HG03066 (cell line): ENCODE data around the gene CMSS1.
A peak's percentile ranks its signal among the peaks of the same experiment; 100 is the strongest.
"Not testable (repeated sequence)": the region's sequence is repeated elsewhere in the genome, so short reads cannot be mapped to it uniquely, and the experiment has no call there.

Experiments
- ATAC-seq: cut with Tn5 transposase; IDR thresholded peaks from one replicate; pipeline ENCODE4 v1.9.1; 2021; ENCODE audit warnings: low read depth; ENCODE audit not compliant: unreplicated experiment

Gene CMSS1

DNA sequence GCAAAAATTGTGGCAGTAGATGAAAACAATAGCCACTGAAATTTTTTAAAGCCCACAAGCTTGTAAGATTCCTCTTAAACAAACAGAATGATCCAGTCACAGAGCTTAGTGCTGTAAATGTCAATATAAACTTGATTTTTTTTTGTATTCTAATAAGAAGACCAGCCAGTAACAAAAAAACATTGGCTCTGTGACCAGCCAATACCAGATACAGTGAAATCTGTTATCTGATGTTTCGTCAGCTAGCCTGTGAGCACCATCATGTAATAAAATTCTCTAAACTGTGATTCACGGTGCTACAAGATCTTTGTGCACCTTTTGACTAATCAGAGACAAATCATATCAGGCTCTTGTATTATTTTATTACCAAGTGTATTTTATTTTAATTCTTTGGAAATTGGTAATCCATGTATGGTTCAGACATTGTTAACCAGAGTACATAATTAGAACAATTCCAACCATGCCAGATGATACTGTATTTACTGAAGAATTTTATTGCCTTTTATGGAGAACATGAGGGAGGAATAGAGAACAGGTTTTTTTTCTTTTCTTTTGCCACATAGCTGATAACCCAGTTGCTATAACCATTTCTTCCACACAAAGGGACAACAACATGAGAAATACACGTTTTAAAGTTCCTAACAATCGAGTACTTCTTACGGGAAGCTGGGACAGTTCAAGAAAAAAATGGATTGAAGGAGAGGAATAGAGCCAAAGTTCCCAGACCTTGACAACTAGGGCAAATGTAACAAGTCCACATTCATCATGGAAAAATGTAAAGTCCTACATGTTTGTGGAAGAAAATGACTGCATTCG lies 224.7 kb downstream of the CMSS1 start:
- no peak for ATAC-seq

DNA sequence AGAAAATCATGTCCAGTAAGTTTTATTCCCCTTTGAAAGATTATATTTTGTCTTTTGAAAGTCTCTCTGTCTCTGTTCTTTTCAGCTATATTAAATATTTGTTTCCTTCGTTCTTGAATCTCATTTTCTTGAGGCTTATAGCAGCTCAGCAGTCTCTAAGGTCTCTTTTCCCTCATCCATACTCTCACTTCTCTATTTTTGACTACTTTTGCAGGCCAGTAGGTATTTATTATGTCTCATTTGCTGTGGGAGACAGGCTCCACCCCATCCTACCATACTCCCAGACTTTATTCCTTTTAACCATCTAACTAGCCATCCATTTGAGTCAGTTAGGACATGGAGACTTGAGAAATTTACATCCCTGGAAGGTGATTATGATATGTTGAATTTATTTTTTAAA lies 225.6 kb downstream of the CMSS1 start:
- ATAC-seq = no peak

DNA sequence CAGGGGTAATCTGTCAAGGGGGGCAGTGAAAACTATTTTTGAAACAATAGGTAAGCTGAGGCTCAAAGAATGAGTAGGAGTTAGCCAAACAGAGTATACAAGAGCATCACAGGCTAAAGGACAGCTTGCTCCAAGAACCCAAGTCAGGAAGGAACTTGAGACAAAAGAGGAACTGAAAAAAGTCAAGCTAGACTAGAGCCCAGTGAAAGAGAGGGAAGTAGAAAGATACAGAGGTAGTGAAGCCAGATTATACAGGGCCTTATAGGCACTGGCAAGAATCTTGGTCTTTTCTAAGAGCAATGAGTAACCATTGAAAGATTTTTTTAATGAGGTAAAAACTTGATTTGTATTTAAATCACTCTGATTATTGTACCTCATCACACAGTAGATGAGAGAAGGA lies 226.7 kb downstream of the CMSS1 start:
- ATAC-seq = peak; percentile 81

DNA sequence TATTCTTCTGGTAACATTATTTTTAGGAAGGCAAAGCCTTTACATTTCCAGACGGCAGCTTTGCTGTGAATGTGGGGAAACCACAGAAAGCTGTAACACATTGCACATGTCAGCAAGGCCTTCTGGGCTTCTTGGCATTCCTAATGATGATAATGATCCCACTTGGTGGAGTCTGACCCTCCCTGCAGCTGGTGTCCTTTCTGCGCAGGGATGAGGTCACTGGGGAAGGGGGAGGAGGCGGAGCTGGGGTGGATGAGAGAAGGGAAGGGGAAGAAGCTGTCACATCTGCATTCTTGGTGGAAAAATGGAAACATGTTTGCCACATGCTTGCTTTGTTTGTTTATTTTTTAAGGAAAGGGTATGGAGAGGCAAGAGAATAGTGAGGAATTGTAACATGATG lies 228.0 kb downstream of the CMSS1 start:
- ATAC-seq = no peak

DNA sequence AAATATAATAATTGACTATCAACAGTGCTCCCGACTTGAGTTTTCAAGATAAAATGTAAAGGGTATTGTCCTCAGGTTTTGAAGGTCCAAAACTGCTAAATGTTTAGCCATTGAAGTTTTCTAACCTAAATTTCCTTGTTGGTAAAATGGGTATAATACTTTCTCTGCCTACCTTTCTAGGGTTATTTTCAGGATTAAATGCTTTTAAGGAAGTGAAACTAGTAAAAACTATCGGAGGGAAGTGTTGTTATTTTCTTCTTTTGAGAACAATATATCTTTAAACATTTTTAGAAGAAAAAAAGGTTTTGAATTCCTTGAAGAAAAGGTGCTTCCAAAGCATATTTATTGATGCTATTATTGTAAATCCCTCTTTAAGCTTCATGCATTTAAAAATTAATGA lies 229.3 kb downstream of the CMSS1 start:
- ATAC-seq = no peak

DNA sequence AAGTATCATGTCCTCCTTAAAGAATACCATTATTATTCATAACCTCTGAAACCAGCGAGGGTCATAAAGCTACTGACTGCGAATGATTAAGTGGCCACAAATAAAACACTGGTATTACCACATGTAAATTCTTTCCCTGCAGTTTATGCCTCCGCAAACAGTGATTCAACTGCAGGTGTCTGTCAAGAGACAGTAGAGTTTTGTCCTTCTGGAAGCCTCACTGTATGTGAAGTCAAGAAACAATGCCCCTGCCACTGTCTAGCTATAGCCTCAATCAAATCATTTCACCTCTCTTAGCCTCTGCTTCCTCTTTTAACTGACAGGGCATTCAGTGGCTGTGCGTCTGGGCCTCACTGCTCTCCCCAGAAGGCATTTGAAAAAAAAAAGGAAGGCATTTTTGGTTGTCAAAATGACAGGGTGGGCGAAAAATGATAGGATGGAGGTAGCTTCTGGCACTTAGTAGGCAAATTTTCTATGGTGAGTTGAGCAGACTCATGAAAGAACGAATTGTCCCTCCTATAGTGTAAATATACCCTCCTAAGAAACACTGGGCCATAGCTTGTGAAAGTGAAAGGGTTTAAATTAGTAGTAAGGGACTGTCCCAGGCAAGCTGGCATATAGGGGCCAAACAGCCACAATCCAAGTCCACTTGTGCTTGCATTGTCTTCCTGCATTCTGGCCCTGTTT lies 229.9 kb downstream of the CMSS1 start:
- peak; percentile 69 for ATAC-seq

DNA sequence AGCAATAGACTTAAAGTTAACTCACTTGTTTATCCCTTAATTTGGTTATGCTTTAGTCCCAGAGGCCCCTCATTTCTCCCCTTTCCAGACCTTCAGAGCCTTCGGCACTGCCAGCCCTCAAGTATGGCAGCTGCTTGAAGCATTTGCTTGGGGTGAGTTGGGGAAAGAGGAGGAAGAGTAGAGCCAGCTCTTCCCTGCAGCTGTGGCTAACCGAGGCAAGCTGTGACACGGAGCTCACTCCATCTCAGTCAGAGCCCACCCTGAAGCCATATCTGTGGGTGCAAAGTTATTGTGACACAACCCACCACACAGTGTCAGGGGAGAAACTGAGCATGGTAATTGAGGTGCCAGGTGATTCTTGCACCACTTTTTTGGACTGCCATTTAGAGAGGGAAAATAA lies 230.6 kb downstream of the CMSS1 start:
- ATAC-seq = no peak

DNA sequence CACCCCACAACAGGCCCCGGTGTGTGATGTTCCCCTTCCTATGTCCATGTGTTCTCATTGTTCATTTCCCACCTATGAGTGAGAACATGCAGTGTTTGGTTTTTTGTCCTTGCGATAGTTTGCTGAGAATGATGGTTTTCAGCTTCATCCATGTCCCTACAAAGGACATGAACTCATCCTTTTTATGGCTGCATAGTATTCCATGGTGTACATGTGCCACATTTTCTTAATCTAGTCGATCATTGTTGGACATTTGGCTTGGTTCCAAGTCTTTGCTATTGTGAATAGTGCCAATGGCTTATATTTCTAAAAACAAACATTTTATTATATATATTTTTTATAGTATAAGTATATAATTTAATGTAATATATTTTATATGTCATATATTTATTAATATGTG lies 233.9 kb downstream of the CMSS1 start:
- ATAC-seq = not testable (repeated sequence)

DNA sequence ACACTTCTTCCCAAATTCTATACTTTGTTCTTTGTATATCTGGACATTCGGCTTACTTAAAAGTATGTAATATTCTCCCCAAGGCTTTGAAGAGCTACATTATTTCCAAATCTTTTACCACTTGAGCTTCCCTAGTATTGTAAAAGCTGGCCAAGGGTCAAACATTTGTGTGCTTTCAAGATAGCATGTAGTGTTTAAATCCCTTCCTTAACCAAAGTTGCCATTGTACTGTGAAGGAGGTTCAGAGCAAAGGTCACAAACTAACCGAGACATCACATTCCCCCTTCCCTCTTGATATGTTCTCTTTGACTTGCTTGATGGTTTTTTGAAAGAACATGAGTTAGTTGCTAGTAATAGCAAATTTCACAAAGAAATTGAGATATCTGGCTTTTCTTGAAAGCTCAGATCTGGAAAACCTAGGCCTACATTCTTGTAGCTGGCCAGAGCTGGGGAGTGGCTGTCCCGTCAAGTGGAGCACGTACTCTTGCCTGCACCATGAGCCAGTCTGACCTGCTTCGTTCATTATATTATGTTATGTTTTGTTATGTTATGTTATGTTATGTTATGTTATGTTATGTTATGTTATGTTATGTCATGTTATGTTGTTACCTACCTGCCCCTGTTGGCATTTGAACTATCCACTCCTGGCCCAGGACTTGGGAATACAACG lies 236.4 kb downstream of the CMSS1 start:
- ATAC-seq = no peak

DNA sequence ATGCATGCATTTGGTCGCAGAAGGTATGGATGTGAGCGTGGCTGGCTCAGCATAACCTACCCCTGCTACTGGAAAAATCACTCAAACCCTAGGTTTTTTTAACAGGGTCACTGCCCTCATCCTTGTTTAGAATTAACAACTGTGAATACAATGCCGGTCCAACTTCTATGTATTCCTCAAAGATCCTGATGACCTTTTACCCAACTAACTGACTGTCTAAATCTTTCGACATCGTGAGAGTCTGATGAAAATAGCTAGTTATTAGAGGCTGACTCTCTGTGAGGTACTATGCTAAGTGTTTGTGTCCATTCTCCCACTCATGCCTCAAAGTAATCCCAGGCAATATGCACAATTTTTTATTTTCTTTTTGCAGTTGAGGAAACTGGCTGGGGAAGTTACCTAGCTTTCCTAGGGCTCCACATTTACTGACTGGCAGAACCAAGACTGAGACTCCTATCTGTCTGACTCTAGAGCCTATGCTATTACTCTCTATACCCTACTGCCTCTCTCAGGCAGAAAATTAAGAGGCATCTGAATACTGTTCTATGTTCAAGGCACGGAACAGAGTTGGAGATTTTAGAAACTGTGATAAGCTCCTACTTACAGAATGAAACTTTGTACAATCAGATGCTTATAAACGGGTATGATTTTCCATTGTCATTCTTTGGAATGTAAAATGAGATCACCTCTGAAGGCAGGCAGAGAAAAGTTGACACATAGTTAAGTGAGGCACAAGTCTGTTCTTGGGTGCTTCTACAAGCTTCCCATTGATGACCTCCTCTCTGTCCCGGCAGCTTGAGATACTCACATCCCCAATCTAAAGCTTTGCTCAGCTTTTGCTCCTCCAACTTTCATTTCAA lies 240.3 kb downstream of the CMSS1 start:
- no peak for ATAC-seq

DNA sequence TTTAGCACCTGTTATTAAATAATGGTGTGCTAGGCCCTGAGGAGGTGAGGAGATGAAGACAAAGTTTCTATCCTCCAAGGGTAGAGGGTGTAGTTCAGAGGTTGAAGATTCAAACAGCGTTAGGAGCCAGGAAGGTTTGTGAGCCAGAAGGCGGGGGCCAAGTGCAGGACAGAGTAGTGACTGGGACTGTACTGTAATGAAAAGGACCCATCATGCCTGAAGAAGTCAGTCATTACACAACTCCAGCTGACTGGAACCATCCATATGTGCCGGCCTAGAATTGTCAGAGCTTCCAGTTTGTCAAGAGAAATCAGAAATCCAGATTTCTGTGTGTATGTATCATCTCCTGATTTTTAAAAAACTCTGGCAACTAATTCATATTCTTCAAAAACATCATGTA lies 241.8 kb downstream of the CMSS1 start:
- no peak for ATAC-seq

DNA sequence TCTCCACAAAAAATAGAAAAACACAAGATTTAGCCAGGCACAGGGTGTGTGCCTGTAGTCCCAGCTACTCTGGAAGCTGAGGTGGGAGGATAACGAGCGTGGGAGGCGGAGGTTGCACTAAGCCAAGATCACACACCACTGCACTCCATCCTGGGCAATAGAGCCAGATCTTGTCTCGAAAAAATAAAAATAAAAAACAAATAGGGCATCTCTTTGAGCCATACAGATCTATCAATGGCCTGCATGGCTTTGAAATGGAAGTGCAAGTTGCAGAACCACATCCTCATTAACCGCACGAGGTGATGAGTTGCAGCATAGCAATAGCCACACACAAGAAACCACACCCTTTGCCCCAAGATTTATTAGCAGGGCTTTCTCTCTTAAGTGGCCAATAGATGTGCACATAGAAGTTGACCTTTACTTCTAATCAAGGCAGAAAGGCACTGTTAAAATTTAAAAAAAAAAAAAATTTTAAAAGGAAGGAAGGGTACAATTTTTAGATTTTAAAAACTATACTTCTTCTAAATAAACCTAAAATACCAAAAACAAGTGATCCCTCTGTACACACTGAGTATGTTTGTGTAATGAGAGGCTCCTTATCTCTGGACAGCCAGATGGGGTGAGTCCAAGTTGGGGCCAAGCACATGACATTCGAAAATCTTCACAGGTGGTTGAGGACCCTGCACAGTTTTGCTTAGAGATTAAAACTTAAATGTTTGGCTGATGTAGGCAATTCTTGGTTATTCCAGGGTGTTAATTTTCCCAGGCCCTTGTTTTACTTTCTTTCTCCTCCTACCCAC lies 243.2 kb downstream of the CMSS1 start:
- ATAC-seq = no peak

DNA sequence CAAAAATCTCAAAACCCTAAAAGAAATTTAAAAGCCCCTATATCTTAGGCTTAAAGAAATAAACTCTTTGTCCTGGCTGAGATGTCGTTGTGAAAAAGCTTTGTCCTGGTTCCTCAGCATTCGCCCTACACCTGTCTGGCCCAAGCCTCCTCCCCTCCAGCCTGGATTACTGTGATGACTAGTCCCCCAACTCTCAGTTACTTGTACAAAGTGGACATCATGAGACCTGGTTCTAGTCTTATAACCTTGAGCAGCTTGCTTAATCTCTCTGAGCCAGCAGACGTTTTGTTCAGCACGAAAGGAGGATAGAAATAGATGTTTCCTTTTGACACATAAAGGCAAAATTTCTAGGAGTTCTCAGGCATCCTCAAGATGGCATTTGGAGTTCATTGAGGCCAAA lies 245.0 kb downstream of the CMSS1 start:
- no peak for ATAC-seq

DNA sequence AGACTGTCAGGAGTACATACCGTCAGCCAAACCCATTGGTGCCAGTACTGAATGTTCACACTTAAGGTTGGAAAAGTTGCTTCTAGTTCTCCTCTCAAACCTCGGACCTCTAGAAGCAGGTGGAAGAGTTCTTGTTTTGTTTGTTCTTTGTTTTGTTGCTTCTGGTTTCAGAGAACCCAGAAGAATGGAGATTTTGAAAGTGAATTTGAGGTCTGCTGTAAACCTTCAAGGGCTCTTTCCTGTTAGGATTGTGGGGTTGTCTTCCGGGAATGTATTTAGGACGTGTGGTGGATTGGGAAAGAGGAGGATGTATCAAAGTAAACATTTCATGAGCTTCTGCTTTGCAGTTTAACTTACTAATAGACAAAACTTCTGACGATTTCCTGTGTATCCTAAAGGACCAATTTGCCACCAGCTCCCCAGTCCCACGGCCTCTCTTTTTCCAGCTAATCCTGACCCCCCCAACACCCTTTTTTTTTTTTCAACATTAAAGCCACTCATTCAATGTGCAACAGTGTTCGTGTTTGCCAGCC lies 246.3 kb downstream of the CMSS1 start:
- ATAC-seq = no peak

DNA sequence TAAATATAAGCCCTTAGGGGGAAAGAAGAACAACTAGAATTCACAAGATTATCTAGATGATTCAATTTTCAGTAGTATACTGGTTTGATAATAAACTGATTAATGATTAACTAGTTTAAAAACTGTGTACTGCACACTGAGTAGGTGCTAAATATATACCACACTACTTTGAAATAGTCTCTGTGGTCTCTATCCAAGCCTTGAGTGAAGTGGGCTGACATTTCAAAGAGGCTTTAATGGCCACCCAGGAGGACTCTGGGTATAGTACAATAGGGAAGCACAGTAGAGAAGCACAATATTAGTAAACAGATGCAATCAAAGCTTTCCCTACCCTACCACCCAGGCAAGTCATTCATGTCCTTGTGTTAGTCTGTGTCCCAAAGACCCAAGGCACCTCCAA lies 249.9 kb downstream of the CMSS1 start:
- no peak for ATAC-seq

DNA sequence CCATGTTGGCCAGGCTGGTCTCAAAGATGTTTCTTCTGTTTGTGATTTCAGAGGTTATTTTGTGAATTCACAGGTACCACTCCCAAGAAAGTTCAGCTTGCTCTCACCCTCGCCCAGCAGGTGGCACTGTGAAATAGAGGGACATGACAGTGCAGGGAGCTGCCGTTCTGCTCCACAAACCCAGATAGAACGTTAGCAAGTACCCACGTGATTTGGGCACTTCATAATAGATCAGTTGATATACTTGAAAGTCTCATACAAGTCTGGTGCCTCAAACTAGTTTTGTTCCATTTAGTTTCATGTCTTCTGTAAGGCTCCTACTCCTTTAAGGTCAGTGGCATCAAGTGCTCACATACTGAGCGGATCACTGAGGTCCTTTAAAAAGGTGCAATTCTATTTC lies 251.2 kb downstream of the CMSS1 start:
- peak; percentile 66 for ATAC-seq

DNA sequence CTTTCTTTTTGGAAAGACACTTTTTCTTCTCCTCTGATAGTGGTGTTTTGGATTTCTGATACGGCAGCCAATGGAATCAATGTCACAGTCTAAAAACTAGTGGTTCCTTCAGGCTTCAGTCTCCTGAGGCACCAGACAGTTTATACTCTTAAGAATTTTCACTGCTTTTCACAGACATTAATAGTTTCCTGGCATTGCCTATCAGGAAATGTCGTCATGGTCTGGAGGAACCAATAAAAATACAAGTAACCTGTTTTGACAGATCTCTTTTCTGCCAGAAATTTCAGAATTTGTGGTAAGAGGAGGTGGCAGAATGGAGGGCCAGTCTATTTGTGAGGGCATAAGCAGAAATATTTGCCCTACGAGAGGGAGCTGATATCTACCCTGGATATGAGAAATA lies 251.8 kb downstream of the CMSS1 start:
- ATAC-seq = no peak

DNA sequence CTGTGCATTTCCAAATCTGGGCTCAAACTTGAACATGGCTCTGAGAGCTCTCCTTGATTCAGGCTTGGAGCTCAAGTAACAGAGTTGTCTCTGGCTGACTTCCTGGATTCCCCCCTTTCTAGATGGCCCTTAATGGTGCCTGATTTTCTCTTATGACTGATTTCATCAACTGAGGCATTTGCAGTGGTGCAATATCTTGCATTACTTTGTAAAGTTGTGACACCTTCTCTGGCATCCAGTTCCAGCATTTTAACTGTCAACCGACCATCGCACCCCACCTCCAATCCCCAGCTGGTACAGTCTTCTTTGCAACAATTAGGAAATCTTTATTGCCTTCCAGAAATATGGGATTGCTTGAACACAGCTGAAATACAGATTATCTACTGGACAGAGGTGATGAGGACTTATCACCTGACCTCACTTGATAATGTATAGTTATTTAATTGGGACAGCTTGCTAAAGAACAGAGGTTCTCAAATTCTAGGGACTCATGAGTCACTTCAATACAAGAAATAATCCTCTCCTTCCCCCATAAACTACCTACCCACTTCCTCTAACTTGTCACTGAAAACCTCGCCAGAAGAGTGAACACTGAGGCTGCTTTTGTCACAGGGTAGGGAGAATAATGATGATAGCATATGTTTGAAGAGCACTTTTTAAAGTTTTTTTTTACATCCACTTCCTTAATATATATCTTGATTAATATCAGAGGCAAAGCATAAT lies 254.8 kb downstream of the CMSS1 start:
- peak; percentile 42 for ATAC-seq
